Spinal cord (tissue), 10 donors: ENCODE measurements around the gene PPEF2. TPM values are rescaled to one million over a fixed set of nuclear protein-coding genes. Genes with fewer than 3 reads are reported as not detected.
A peak's percentile ranks its signal among the peaks of the same experiment; 100 is the strongest.
"Not testable (repeated sequence)": the region's sequence is repeated elsewhere in the genome, so short reads cannot be mapped to it uniquely, and the experiment has no call there.

ENCODE experiments used
- DNase-seq, 6 donors: peaks; one replicate each; pipeline versions ENCODE4 v3.0.0 to v3.0.0-alpha.2; 2013 to 2015; ENCODE audit warnings: low spot score in 6 of 6, low read depth in 4 of 6
- H3K27ac ChIP-seq: one replicate; pipeline ENCODE4 v1.5.1; 2013; ENCODE audit warnings: low read depth, low read length, control low read depth
- H3K27me3 ChIP-seq: one replicate; pipeline ENCODE4 v1.6.1; 2013; ENCODE audit warnings: low read length; ENCODE audit not compliant: control insufficient read depth, insufficient read depth
- H3K36me3 ChIP-seq: one replicate; pipeline ENCODE4 v1.6.1; 2013; ENCODE audit warnings: low read length; ENCODE audit not compliant: control insufficient read depth, insufficient read depth
- H3K4me1 ChIP-seq: one replicate; pipeline ENCODE4 v1.6.1; 2013; ENCODE audit warnings: low read length; ENCODE audit not compliant: control insufficient read depth, insufficient read depth
- H3K4me3 ChIP-seq: one replicate; pipeline ENCODE4 v1.5.1; 2013; ENCODE audit warnings: low read depth, low read length, control low read depth
- H3K9me3 ChIP-seq: one replicate; pipeline ENCODE4 v1.6.1; 2013; ENCODE audit warnings: low read length; ENCODE audit not compliant: control insufficient read depth, insufficient read depth
- WGBS: methylation state at CpG from one replicate; pipeline ENCODE4 v1.1.5; 2013; ENCODE audit warnings: missing lambda C conversion rate; ENCODE audit not compliant: insufficient coverage; 5-methylcytosine and 5-hydroxymethylcytosine counted together
- polyA plus RNA-seq, 2 donors: library from polyadenylated mRNA; unstranded; fragments of 120-200 nt; gene quantifications; one replicate each; pipeline ENCODE4 v1.2.1, GENCODE V29; 2013; ENCODE audit not compliant: insufficient read length in 2 of 2
- total RNA-seq, 2 donors: library from RNA; depleted of rRNA in 1 of 2; stranded (reverse); fragments of 120-200 nt in 1 of 2; fragments of >200 nt in 1 of 2; gene quantifications; one replicate each; pipeline versions ENCODE4 v1.2.3 to v1.2.4, GENCODE V29; 2013 to 2014
- donor health status: healthy.

Gene PPEF2
- total and polyA plus RNA-seq, 4 donors, result 0.06 to 0.48 TPM; not detected in 2

DNA sequence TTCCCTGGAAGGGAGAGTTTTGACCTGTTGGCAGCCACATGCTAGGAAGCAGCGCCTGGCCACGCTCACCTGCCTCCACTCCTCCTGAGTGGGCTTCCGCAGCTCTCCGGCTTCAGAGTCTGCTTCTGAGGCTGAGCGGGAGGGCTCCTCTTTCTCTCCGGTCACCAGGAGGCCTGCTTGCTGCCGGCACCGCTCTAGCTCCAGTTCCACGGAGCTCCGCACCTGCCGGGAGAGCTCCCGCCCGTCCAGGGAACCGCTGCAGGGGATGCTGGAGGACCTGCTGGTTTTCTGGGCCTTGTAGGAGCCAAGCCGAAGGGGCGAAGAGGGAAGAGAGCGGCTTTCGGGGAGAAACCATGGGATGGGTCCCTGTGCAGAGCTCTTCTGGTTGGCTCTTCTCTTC is 26.0 kb downstream of the PPEF2 start:
- WGBS, result 86% methylated on average over 17 of the region's 18 CpGs

GRCh38 chr4:75869100-75869499 is 33.2 kb downstream of the PPEF2 start:
- Histone ChIP-seq H3K27ac (no peak overlapping the region), H3K27me3 (no peaks in the 10 kb centered on the region)

More for the DNA sequence above, 26.0 kb downstream of the PPEF2 start:
- Histone ChIP-seq H3K27ac (no peak overlapping the region), H3K4me1 (no peaks in the 10 kb centered on the region), H3K9me3 (no peaks in the 10 kb centered on the region), H3K27me3 (no peaks in the 10 kb centered on the region), H3K36me3 (no peaks in the 10 kb centered on the region), H3K4me3 (no peak overlapping the region)
- no peak for DNase-seq

GRCh38 chr4:75867130-75867529 is 35.1 kb downstream of the PPEF2 start:
- Histone ChIP-seq H3K4me3 (no peak overlapping the region), H3K27me3 (no peaks in the 10 kb centered on the region), H3K36me3 (no peaks in the 10 kb centered on the region), H3K4me1 (no peaks in the 10 kb centered on the region), H3K27ac (no peak overlapping the region), H3K9me3 (no peaks in the 10 kb centered on the region)
- WGBS, result no CpG with 5 or more reads among the region's 3 CpGs
- no peak for DNase-seq

More at GRCh38 chr4:75869100-75869499, 33.2 kb downstream of the PPEF2 start:
- H3K4me1 ChIP-seq, result no peaks in the 10 kb centered on the region
- no peak for DNase-seq
- WGBS, result no CpG with 5 or more reads among the region's 3 CpGs
- no peaks in the 10 kb centered on the region for H3K36me3 ChIP-seq
- no peaks in the 10 kb centered on the region for H3K9me3 ChIP-seq
- no peak overlapping the region for H3K4me3 ChIP-seq

DNA sequence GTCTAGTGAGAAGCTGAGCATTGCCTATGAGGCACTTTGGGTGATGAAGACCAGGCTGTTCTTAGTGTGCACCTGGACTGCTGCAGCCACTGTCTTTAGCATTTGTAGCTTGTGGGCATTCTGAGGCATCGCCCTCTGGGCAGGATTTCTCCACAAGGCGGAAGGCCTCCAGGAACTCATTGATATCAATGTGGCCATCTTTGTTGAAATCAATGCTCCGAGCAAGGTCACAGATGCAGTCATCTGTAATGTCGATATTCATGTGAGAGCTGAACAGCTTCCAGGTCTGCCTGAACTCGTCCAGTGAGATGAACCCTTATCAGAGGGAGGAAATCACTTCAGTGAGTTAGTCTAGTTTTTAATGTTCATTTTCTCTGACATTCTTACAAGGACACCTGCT is 41.6 kb downstream of the PPEF2 start:
- WGBS, result 96% methylated on average over 4 of the region's 5 CpGs
- Histone ChIP-seq H3K9me3 (no peaks in the 10 kb centered on the region), H3K4me3 (no peak overlapping the region), H3K27me3 (no peaks in the 10 kb centered on the region), H3K4me1 (no peaks in the 10 kb centered on the region), H3K27ac (no peak overlapping the region), H3K36me3 (no peaks in the 10 kb centered on the region)
- DNase-seq, result no peak

- WGBS, result no CpG with 5 or more reads among the region's 1 CpG
- no peaks in the 10 kb centered on the region for H3K27me3 ChIP-seq
- no peaks in the 10 kb centered on the region for H3K9me3 ChIP-seq
- DNase-seq, result no peak
- H3K4me3 ChIP-seq, result no peak overlapping the region
- H3K36me3 ChIP-seq, result no peaks in the 10 kb centered on the region
- no peak overlapping the region for H3K27ac ChIP-seq
- H3K4me1 ChIP-seq, result no peaks in the 10 kb centered on the region
Observed at GRCh38 chr4:75858721-75859120, 43.5 kb downstream of the PPEF2 start.

- Histone ChIP-seq H3K9me3 (no peaks in the 10 kb centered on the region), H3K4me1 (peaks cover 7% of the 10 kb centered on the region), H3K27me3 (no peaks in the 10 kb centered on the region), H3K4me3 (no peak overlapping the region), H3K36me3 (no peaks in the 10 kb centered on the region), H3K27ac (no peak overlapping the region)
- no peak for DNase-seq
- 74% methylated on average over 6 of the region's 6 CpGs for WGBS
Observed at GRCh38 chr4:75849461-75849860, 52.8 kb downstream of the PPEF2 start.

DNA sequence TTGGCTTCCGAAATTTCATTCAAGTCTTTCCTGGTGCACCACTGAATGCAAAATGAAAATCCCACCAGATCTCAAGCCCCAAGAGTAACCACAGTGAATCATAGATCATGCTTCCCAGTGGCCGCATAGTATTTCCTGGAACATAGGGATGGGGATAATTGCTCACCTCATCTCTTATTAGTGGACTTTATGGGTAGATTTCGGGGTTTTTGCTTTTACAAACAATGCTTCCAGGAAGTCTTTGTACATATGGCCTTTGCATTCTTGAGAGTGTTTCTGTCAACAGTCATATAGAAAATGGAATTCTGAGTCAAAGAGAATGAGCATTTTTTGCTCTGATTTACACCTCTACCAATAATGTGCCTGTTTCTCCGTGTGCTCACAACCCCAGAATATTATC is 53.4 kb downstream of the PPEF2 start:
- Histone ChIP-seq H3K4me3 (no peak overlapping the region), H3K9me3 (no peaks in the 10 kb centered on the region)
- 100% methylated on average over 1 of the region's 4 CpGs for WGBS

GRCh38 chr4:75848171-75848760 is 54.0 kb downstream of the PPEF2 start:
- peak in 5 of 6 donors; percentile 46 to 92 (median 52) for DNase-seq
- H3K27me3 ChIP-seq, H3K9me3 ChIP-seq, H3K27ac ChIP-seq, H3K4me3 ChIP-seq, H3K4me1 ChIP-seq, H3K36me3 ChIP-seq: not testable (repeated sequence)
- WGBS, result 52% methylated on average over 6 of the region's 14 CpGs

More for the DNA sequence above, 53.4 kb downstream of the PPEF2 start:
- no peak for DNase-seq
- no peaks in the 10 kb centered on the region for H3K36me3 ChIP-seq
- H3K4me1 ChIP-seq, result peaks cover 7% of the 10 kb centered on the region
- H3K27ac ChIP-seq, result no peak overlapping the region
- no peaks in the 10 kb centered on the region for H3K27me3 ChIP-seq

DNA sequence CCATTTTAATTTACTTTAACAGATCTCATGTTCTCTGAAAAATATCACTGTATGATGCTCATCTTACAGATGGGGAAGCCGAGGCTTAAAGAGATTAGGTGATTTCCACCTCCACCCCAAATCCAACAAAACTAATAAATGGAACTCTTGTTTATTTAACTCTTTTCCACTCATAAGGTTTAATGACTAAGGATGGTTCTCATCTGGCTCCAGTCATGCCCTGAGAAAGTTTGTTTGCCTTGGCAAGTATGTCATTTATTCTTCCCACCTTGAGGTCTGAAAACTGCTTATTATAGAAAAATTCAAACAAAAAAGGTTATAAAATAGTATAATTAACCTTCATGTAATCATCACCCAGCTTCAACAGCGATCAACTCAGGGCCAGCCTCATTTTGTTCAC is 56.3 kb downstream of the PPEF2 start:
- H3K4me1 ChIP-seq, result peaks cover 7% of the 10 kb centered on the region
- no peaks in the 10 kb centered on the region for H3K36me3 ChIP-seq
- no peak overlapping the region for H3K4me3 ChIP-seq
- no peaks in the 10 kb centered on the region for H3K27me3 ChIP-seq
- no peak overlapping the region for H3K27ac ChIP-seq
- WGBS, result no CpG with 5 or more reads among the region's 2 CpGs
- no peaks in the 10 kb centered on the region for H3K9me3 ChIP-seq
- no peak for DNase-seq

GRCh38 chr4:75844151-75844662 is 58.0 kb downstream of the PPEF2 start:
- H3K4me1 ChIP-seq, result peaks cover 7% of the 10 kb centered on the region
- no peaks in the 10 kb centered on the region for H3K27me3 ChIP-seq
- no peak overlapping the region for H3K4me3 ChIP-seq
- 86% methylated on average over 3 of the region's 3 CpGs for WGBS
- no peaks in the 10 kb centered on the region for H3K36me3 ChIP-seq
- H3K9me3 ChIP-seq, result no peaks in the 10 kb centered on the region
- no peak overlapping the region for H3K27ac ChIP-seq
- DNase-seq, result no peak
